B cell (primary cell): Measurements from ENCODE around the gene CXXC5. TPM values are rescaled to one million over a fixed set of nuclear protein-coding genes. Genes with fewer than 3 reads are reported as not detected.

Experiments used
- ATAC-seq: fragments of 200-7000 bp; cut with Tn5 transposase; one replicate; pipeline ENCODE4 v1.10.0; 2021; ENCODE audit warnings: low read depth, mild to moderate bottlenecking, moderate number of reproducible peaks, moderate library complexity
- CTCF ChIA-PET: fragments of 350-600 bp; sonication (Branson Sonifier 250); formaldehyde crosslinking; loops from one replicate; lab custom pipeline; 2021; ENCODE audit warnings: antibody characterized with exemption, inconsistent platforms; lab: Charles Lee
- POLR2A ChIA-PET: fragments of 350-600 bp; sonication (Branson Sonifier 250); formaldehyde crosslinking; loops from one replicate; lab custom pipeline; 2021; ENCODE audit warnings: antibody characterized with exemption; lab: Charles Lee
- DNase-seq: peaks from one replicate; pipeline ENCODE4 v3.0.0; 2013
- H2AFZ ChIP-seq: 2 replicates; pipeline ENCODE4 v1.6.1; 2012; ENCODE audit warnings: mild to moderate bottlenecking, low read depth, low read length; ENCODE audit not compliant: insufficient read depth, poor library complexity, severe bottlenecking
- H3K27ac ChIP-seq, 2 donors: 1 replicate in 1 of 2; 2 replicates in 1 of 2; pipeline ENCODE4 v1.5.1; 2012 to 2013; ENCODE audit warnings: low read length in 2 of 2, mild to moderate bottlenecking in 2 of 2, moderate library complexity in 1 of 2
- H3K27me3 ChIP-seq, 4 experiments: fragments of 200-600 bp in 1 of 4; sonication (generic) in 1 of 4; replicated peaks in 1 of 4; 1 replicate in 2 of 4; 2 replicates in 2 of 4; pipeline versions ENCODE4 v1.6.1 to v1.7.0; 2013 to 2016; ENCODE audit warnings: low read length in 3 of 4, mild to moderate bottlenecking in 2 of 4, mixed read lengths in 1 of 4, moderate library complexity in 1 of 4; ENCODE audit not compliant: insufficient read depth in 4 of 4, control insufficient read depth in 3 of 4; ENCODE audit errors: control extremely low read depth in 1 of 4
- H3K36me3 ChIP-seq, 2 experiments: replicated peaks in 1 of 2; 1 replicate in 1 of 2; 2 replicates in 1 of 2; pipeline versions ENCODE4 v1.6.1 to v1.7.1; 2013; ENCODE audit warnings: low read length in 1 of 2; ENCODE audit not compliant: insufficient read depth in 2 of 2, control insufficient read depth in 1 of 2; ENCODE audit errors: control extremely low read depth in 1 of 2, extremely low read depth in 1 of 2
- H3K4me1 ChIP-seq, 2 donors: fragments of 200-600 bp in 1 of 2; sonication (generic) in 1 of 2; 1 replicate in 1 of 2; 2 replicates in 1 of 2; pipeline versions ENCODE4 v1.5.1 to v1.6.1; 2013 to 2017; ENCODE audit warnings: low read length in 2 of 2; ENCODE audit not compliant: control insufficient read depth in 2 of 2, insufficient read depth in 2 of 2
- H3K4me2 ChIP-seq: replicated peaks from 2 replicates; pipeline ENCODE3; 2012; ENCODE audit warnings: mild to moderate bottlenecking, low read depth, low read length; ENCODE audit not compliant: poor library complexity, severe bottlenecking
- H3K4me3 ChIP-seq, 5 experiments: fragments of 200-600 bp in 1 of 5; sonication (generic) in 1 of 5; 1 replicate in 3 of 5; 2 replicates in 2 of 5; pipeline versions ENCODE4 v1.5.1 to v1.7.0; 2011 to 2016; ENCODE audit warnings: low read length in 4 of 5, mild to moderate bottlenecking in 4 of 5, low read depth in 2 of 5, control low read depth in 1 of 5, moderate library complexity in 1 of 5; ENCODE audit not compliant: insufficient read depth in 1 of 5; ENCODE audit errors: control extremely low read depth in 1 of 5, extremely low read depth in 1 of 5
- H3K79me2 ChIP-seq: fragments of 200-600 bp; sonication (generic); one replicate; pipeline ENCODE4 v1.6.0; 2016; ENCODE audit warnings: low read length; ENCODE audit not compliant: control insufficient read depth, insufficient read depth
- H3K9ac ChIP-seq: fragments of 200-600 bp; sonication (generic); 2 replicates; pipeline ENCODE4 v1.6.1; 2017; ENCODE audit warnings: mild to moderate bottlenecking, low read length, moderate library complexity
- H3K9me3 ChIP-seq, 3 donors: one replicate each; pipeline versions ENCODE4 v1.6.1 to v1.7.1; 2013; ENCODE audit warnings: low read length in 2 of 3; ENCODE audit not compliant: control insufficient read depth in 2 of 3, insufficient read depth in 1 of 3; ENCODE audit errors: control extremely low read depth in 1 of 3
- H4K20me1 ChIP-seq: 2 replicates; pipeline ENCODE4 v1.6.0; 2012; ENCODE audit warnings: mild to moderate bottlenecking, low read length; ENCODE audit not compliant: insufficient read depth, control insufficient read depth, poor library complexity, severe bottlenecking
- H3K27ac Mint-ChIP-seq: one replicate; pipeline ENCODE4 v1.8.0; 2021; ENCODE audit warnings: mixed read lengths
- H3K27me3 Mint-ChIP-seq: one replicate; pipeline ENCODE4 v1.8.0; 2021; ENCODE audit warnings: mixed read lengths
- H3K4me1 Mint-ChIP-seq: one replicate; pipeline ENCODE4 v1.8.0; 2021; ENCODE audit warnings: mixed read lengths
- H3K4me3 Mint-ChIP-seq: one replicate; pipeline ENCODE4 v1.8.0; 2021; ENCODE audit warnings: mixed read lengths
- H3K9me3 Mint-ChIP-seq: one replicate; pipeline ENCODE4 v1.8.0; 2022; ENCODE audit warnings: mixed read lengths; ENCODE audit not compliant: insufficient read depth
- EZH2 ChIP-seq: IDR thresholded peaks from 2 replicates; pipeline ENCODE4 v1.6.1; 2012; ENCODE audit warnings: borderline replicate concordance, low read depth, mild to moderate bottlenecking, moderate library complexity, low read length; ENCODE audit not compliant: insufficient read depth, poor library complexity, severe bottlenecking
- WGBS: methylation state at CpG from one replicate; pipeline ENCODE4 v1.1.5; 2013; ENCODE audit warnings: missing lambda C conversion rate; ENCODE audit not compliant: insufficient coverage; 5-methylcytosine and 5-hydroxymethylcytosine counted together
- intact Hi-C: fragments of 100-400 bp; cut with micrococcal nuclease; formaldehyde crosslinking; loops from one replicate; pipeline ENCODE4 v1.10.0; 2022
- polyA plus RNA-seq: library from polyadenylated mRNA; depleted of rRNA; stranded (reverse); fragments of >200 nt; gene quantifications from 2 replicates; pipeline ENCODE4 v1.2.3, GENCODE V29; 2012
- total RNA-seq, 2 donors: library from RNA; stranded (reverse); fragments of 120-200 nt in 1 of 2; gene quantifications; 1 replicate in 1 of 2; 2 replicates in 1 of 2; pipeline versions ENCODE4 v1.2.3 to v1.2.4, GENCODE V29; 2013 to 2022
- TF ChIP-seq, protein P1 (sequence below): fragments of 200-600 bp; IDR thresholded peaks from one replicate; pipeline ENCODE4 v1.8.0; 2022; ENCODE audit warnings: antibody characterized with exemption, mild to moderate bottlenecking

CXXC5 gene
- total and polyA plus RNA-seq, 2 donors (not counting 1 experiment from before 2014, with no cell fraction given) = 126 to 143 TPM

DNA sequence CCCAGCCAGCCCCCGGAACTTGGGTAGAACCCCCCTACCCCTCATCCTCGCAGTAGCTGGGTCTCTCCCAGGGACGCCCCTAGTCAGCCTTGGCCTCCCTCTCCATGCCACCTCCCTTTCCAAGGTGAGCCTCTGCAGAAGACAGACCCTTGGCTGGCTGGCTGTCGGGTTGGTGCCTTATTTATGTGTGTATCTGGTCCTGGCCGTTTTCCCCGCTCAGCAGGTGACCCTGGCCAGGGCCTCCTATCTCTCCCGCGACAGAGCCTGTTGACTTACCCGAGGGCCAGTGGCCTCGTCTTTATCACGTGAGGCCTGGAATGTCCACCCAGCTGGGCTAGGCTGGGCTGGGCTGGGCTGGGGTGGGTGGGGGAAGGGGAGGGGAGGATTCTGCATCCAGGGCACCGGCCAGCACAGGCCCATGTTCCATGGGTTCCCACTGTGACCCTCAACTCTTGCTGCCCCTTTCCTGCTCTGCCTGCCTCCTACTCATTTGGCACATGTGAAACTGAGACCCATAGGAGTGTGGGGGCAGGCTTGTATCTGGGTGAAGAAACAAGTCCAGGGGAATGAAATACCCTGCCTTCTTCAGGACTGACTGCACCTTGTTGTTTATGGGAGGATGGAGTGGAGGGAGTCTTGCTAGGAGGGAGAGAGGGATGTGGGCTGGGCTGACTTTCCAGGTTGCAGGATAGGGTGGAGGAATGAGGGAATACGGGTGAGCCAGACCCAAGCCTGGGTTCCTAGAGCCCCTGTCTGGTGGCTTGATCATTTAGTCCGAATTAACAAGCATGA, 3.1 kb downstream of the CXXC5 start:
- CTCF ChIA-PET = interaction anchor here (0.8 to 15.3 kb wide), 18 partner anchors 8 to 115 kb away, joined by 3 to 338 read pairs (median 4); partner anchors contain the start of gene UBE2D2
- no peak overlapping the region for H2AFZ ChIP-seq
- DNase-seq = no peak
- peak overlapping the region; percentile 94 for H3K27ac Mint-ChIP-seq
- H3K4me1 Mint-ChIP-seq = peaks cover 71% of the 10 kb centered on the region
- peak overlapping the region; percentile 80 for H3K4me2 ChIP-seq
- WGBS = 15% methylated on average over 9 of the region's 14 CpGs
- no peaks in the 10 kb centered on the region for H3K27me3 ChIP-seq
- H3K79me2 ChIP-seq = peaks cover 93% of the 10 kb centered on the region
- H3K4me3 Mint-ChIP-seq = peak overlapping the region; percentile 88
- H3K27me3 Mint-ChIP-seq = no peaks in the 10 kb centered on the region
- peaks cover 0 to 13% of the 10 kb centered on the region in 2 experiments for H3K36me3 ChIP-seq
- H3K4me1 ChIP-seq = peaks cover 67 to 74% of the 10 kb centered on the region in 2 donors
- H3K4me3 ChIP-seq = peak overlapping the region; percentile 74 to 98 (median 95)
- H3K9me3 Mint-ChIP-seq = no peaks in the 10 kb centered on the region
- no peak for TF ChIP-seq EZH2
- TF ChIP-seq, protein P1, sequence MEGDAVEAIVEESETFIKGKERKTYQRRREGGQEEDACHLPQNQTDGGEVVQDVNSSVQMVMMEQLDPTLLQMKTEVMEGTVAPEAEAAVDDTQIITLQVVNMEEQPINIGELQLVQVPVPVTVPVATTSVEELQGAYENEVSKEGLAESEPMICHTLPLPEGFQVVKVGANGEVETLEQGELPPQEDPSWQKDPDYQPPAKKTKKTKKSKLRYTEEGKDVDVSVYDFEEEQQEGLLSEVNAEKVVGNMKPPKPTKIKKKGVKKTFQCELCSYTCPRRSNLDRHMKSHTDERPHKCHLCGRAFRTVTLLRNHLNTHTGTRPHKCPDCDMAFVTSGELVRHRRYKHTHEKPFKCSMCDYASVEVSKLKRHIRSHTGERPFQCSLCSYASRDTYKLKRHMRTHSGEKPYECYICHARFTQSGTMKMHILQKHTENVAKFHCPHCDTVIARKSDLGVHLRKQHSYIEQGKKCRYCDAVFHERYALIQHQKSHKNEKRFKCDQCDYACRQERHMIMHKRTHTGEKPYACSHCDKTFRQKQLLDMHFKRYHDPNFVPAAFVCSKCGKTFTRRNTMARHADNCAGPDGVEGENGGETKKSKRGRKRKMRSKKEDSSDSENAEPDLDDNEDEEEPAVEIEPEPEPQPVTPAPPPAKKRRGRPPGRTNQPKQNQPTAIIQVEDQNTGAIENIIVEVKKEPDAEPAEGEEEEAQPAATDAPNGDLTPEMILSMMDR = no peak
- peak overlapping the region; percentile 71 to 90 for H3K27ac ChIP-seq
- peaks cover 77% of the 10 kb centered on the region for H4K20me1 ChIP-seq
- POLR2A ChIA-PET = interaction anchor here (0.5 to 13.2 kb wide), 21 partner anchors 9 to 309 kb away, joined by 3 to 511 read pairs (median 4); partner anchors contain the start of genes DNAJC18 and SPATA24
- no peak for ATAC-seq
- intact Hi-C loops = no loop called here
- H3K9me3 ChIP-seq = no peaks in the 10 kb centered on the region
- peak overlapping the region; percentile 91 for H3K9ac ChIP-seq
